Neural progenitor cell (in vitro differentiated cells): ENCODE results near the gene C1orf115. TPM values are rescaled to one million over a fixed set of nuclear protein-coding genes. Genes with fewer than 3 reads are reported as not detected.
"Not testable (repeated sequence)": the region's sequence is repeated elsewhere in the genome, so short reads cannot be mapped to it uniquely, and the experiment has no call there.

Source experiments
- DNase-seq: peaks from one replicate; pipeline ENCODE4 v3.0.0-alpha.2; 2016; ENCODE audit warnings: low spot score
- H2AFZ ChIP-seq: fragments of 200-600 bp; sonication (generic); replicated peaks from 2 replicates; pipeline ENCODE4 v1.6.1; 2016; ENCODE audit warnings: antibody characterized with exemption
- H3F3A ChIP-seq: fragments of 200-600 bp; sonication (generic); 2 replicates; pipeline ENCODE4 v1.6.1; 2016; ENCODE audit warnings: antibody characterized with exemption, low read depth
- H3K27ac ChIP-seq: fragments of 200-600 bp; sonication (generic); 2 replicates; pipeline ENCODE4 v1.5.1; 2016; ENCODE audit warnings: mild to moderate bottlenecking
- H3K27me3 ChIP-seq: fragments of 200-600 bp; sonication (generic); 2 replicates; pipeline ENCODE4 v1.6.1; 2016; ENCODE audit warnings: mild to moderate bottlenecking, moderate library complexity
- H3K36me3 ChIP-seq: fragments of 200-600 bp; sonication (generic); 2 replicates; pipeline ENCODE4 v1.5.1; 2016
- H3K4me1 ChIP-seq: fragments of 200-600 bp; sonication (generic); 2 replicates; pipeline ENCODE4 v1.6.1; 2016; ENCODE audit warnings: mixed run types
- H3K4me2 ChIP-seq: fragments of 200-600 bp; sonication (generic); 2 replicates; pipeline ENCODE4 v1.6.1; 2016
- H3K4me3 ChIP-seq: fragments of 200-600 bp; sonication (generic); 2 replicates; pipeline ENCODE4 v1.5.1; 2016
- H3K79me2 ChIP-seq: fragments of 200-600 bp; sonication (generic); 2 replicates; pipeline ENCODE4 v1.6.1; 2016; ENCODE audit warnings: low read depth
- H3K9ac ChIP-seq: fragments of 200-600 bp; sonication (generic); 2 replicates; pipeline ENCODE4 v1.6.1; 2016
- H3K9me3 ChIP-seq: fragments of 200-600 bp; sonication (generic); 2 replicates; pipeline ENCODE4 v1.5.1; 2016; ENCODE audit warnings: low read depth
- H4K20me1 ChIP-seq: fragments of 200-600 bp; sonication (generic); 2 replicates; pipeline ENCODE4 v1.6.1; 2016; ENCODE audit warnings: low read depth
- H3K27ac Mint-ChIP-seq: 3 replicates; pipeline ENCODE4 v1.8.0; 2021; ENCODE audit warnings: mixed read lengths
- H3K27me3 Mint-ChIP-seq: 2 replicates; pipeline ENCODE4 v1.8.0; 2022; ENCODE audit warnings: low read depth, mild to moderate bottlenecking, inconsistent platforms, moderate library complexity, mixed read lengths; ENCODE audit not compliant: insufficient read depth
- H3K36me3 Mint-ChIP-seq: 3 replicates; pipeline ENCODE4 v1.8.0; 2021; ENCODE audit warnings: mixed read lengths
- H3K4me1 Mint-ChIP-seq: 3 replicates; pipeline ENCODE4 v1.8.0; 2021; ENCODE audit warnings: mixed read lengths
- H3K4me3 Mint-ChIP-seq: 3 replicates; pipeline ENCODE4 v1.8.0; 2021; ENCODE audit warnings: mild to moderate bottlenecking, moderate library complexity, mixed read lengths
- H3K9me3 Mint-ChIP-seq: 3 replicates; pipeline ENCODE4 v1.8.0; 2020; ENCODE audit warnings: mixed read lengths
- CTCF ChIP-seq: fragments of 200-600 bp; sonication (generic); IDR thresholded peaks from 2 replicates; pipeline ENCODE4 v1.5.1; 2017; ENCODE audit warnings: antibody characterized with exemption, mild to moderate bottlenecking
- EZH2 ChIP-seq: fragments of 200-600 bp; sonication (generic); IDR thresholded peaks from 2 replicates; pipeline ENCODE4 v1.6.1; 2017; ENCODE audit warnings: antibody characterized with exemption, mild to moderate bottlenecking, moderate library complexity
- EZH2phosphoT487 ChIP-seq: fragments of 200-600 bp; sonication (generic); IDR thresholded peaks from 2 replicates; pipeline ENCODE4 v1.6.1; 2017; ENCODE audit warnings: antibody characterized with exemption
- total RNA-seq: library from RNA; depleted of rRNA; stranded (reverse); fragments of >200 nt; gene quantifications from 2 replicates; pipeline ENCODE4 v1.2.3, GENCODE V29; 2015; ENCODE audit warnings: low replicate concordance

The C1orf115 gene
- total RNA-seq, 1 donor from 2014 or later: 6.2 TPM

- Histone ChIP-seq H3K4me2 (no peak overlapping the region), H2AFZ (peak overlapping the region; percentile 79), H3K27me3 (no peaks in the 10 kb centered on the region), H3K36me3 (no peaks in the 10 kb centered on the region), H3F3A (no peaks in the 10 kb centered on the region), H3K9ac (no peak overlapping the region), H4K20me1 (no peaks in the 10 kb centered on the region), H3K4me1 (no peaks in the 10 kb centered on the region), H3K79me2 (no peaks in the 10 kb centered on the region), H3K27ac (no peak overlapping the region), H3K9me3 (no peaks in the 10 kb centered on the region), H3K4me3 (no peak overlapping the region)
- no peaks in the 10 kb centered on the region for H3K4me1 Mint-ChIP-seq
- no peak overlapping the region for H3K4me3 Mint-ChIP-seq
- TF ChIP-seq EZH2phosphoT487 (no peak), CTCF (no peak), EZH2 (no peak)
- H3K27ac Mint-ChIP-seq: no peak overlapping the region
- H3K36me3 Mint-ChIP-seq: no peaks in the 10 kb centered on the region
- H3K27me3 Mint-ChIP-seq: no peaks in the 10 kb centered on the region
- no peaks in the 10 kb centered on the region for H3K9me3 Mint-ChIP-seq
- DNase-seq: no peak
Measured at GRCh38 chr1:220732621-220733020, 42.5 kb downstream of the C1orf115 start.

DNA sequence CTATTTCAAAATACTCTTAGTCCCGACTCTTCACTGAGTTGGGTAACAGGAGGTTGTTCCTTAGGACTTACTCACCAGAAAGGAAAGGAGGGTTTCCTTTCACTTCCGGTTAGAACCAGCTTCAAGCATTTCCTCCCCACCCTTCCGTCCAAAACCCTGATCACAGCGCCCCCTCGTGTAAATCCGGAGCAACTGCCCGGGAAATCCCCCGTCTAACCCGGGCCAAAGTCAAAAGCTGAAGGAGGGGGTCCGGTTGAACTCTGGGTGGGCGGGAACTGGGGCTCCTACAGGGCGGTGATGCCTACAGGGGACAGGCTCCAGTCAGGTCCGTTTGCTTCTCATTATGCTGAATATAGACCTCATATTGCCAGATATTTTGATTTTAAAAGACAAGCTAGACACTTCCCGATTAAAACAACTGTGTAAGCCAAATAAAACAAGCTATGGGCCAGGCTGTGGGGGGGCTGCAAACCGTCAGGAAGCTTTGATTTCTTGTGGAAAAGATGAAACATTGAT lies 43.0 kb downstream of the C1orf115 start:
- H3K27ac Mint-ChIP-seq: no peak overlapping the region
- no peaks in the 10 kb centered on the region for H3K9me3 ChIP-seq
- H4K20me1 ChIP-seq: no peaks in the 10 kb centered on the region
- H3K27me3 Mint-ChIP-seq: no peaks in the 10 kb centered on the region
- H2AFZ ChIP-seq: peak overlapping the region; percentile 79
- no peaks in the 10 kb centered on the region for H3K79me2 ChIP-seq
- H3K4me1 ChIP-seq: no peaks in the 10 kb centered on the region
- H3K4me2 ChIP-seq: no peak overlapping the region
- no peak overlapping the region for H3K4me3 ChIP-seq
- H3K36me3 ChIP-seq: no peaks in the 10 kb centered on the region
- H3K4me3 Mint-ChIP-seq: no peak overlapping the region
- TF ChIP-seq CTCF (peak; percentile 93), EZH2phosphoT487 (no peak)
- H3K4me1 Mint-ChIP-seq: no peaks in the 10 kb centered on the region
- H3F3A ChIP-seq: no peaks in the 10 kb centered on the region
- no peak overlapping the region for H3K27ac ChIP-seq
- H3K9me3 Mint-ChIP-seq: no peaks in the 10 kb centered on the region
- no peaks in the 10 kb centered on the region for H3K36me3 Mint-ChIP-seq
- peaks cover under 1% of the 10 kb centered on the region for H3K27me3 ChIP-seq
- no peak overlapping the region for H3K9ac ChIP-seq
- peak; percentile 77 for DNase-seq

DNA sequence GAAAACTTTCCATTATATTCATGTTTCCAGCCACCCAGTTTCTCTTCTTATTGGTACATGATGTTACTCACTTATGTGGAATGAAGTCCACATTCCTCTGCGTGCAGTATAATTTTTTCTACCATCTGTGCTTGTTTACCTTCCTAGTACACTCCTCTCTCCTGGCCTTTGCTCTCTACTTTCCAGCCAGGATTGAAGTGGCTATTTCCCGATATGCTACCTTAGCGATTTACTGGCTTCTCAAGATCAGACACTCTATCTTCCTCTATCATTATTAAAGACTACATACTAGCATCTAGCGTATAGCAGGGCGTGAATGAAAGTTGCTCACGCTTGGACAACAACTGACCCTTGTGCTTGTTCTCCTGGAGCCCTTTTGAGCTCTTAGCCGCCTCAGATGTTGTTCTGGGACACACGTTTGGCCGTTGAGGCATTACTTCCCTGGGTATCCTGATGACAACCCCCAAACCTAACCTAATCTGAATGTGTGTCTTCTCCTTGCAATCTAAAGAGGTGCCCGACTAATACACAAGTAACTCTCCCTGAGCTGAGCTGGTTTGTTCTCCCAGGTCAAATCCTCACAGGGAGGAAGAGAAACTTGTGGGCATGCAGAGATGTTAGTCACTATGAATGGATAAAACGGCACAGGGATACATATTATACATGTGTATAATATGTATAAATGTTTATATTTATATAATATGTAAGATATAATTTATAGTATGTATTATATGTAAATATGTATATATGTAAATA lies 44.6 kb downstream of the C1orf115 start:
- Mint-ChIP-seq H3K27me3 (no peaks in the 10 kb centered on the region), H3K9me3 (no peaks in the 10 kb centered on the region), H3K4me1 (no peaks in the 10 kb centered on the region), H3K36me3 (no peaks in the 10 kb centered on the region), H3K4me3 (no peak overlapping the region), H3K27ac (no peak overlapping the region)
- H4K20me1 ChIP-seq: no peaks in the 10 kb centered on the region
- H2AFZ ChIP-seq: no peak overlapping the region
- no peak overlapping the region for H3K4me2 ChIP-seq
- TF ChIP-seq EZH2phosphoT487 (no peak), EZH2 (no peak), CTCF (no peak)
- no peaks in the 10 kb centered on the region for H3K4me1 ChIP-seq
- no peak overlapping the region for H3K4me3 ChIP-seq
- H3K9me3 ChIP-seq: no peaks in the 10 kb centered on the region
- no peak for DNase-seq
- H3K79me2 ChIP-seq: no peaks in the 10 kb centered on the region
- H3F3A ChIP-seq: no peaks in the 10 kb centered on the region
- H3K9ac ChIP-seq: no peak overlapping the region
- H3K36me3 ChIP-seq: no peaks in the 10 kb centered on the region
- peaks cover 5% of the 10 kb centered on the region for H3K27me3 ChIP-seq
- H3K27ac ChIP-seq: no peak overlapping the region

GRCh38 chr1:220736283-220736682 lies 46.1 kb downstream of the C1orf115 start:
- not testable (repeated sequence) for H3K4me1 ChIP-seq, H3K4me1 Mint-ChIP-seq, H3K27ac Mint-ChIP-seq, H3F3A ChIP-seq, H3K4me3 Mint-ChIP-seq, H2AFZ ChIP-seq, DNase-seq, H3K27ac ChIP-seq, H3K27me3 ChIP-seq, H3K9me3 ChIP-seq, H3K36me3 Mint-ChIP-seq, H3K36me3 ChIP-seq, H4K20me1 ChIP-seq, H3K9me3 Mint-ChIP-seq, H3K27me3 Mint-ChIP-seq, H3K4me2 ChIP-seq, H3K79me2 ChIP-seq, H3K9ac ChIP-seq, H3K4me3 ChIP-seq
